GM12872 (cell line): ENCODE data around the gene YPEL3.

Experiments used
- CTCF ChIP-seq: IDR thresholded peaks from 3 replicates; pipeline ENCODE4 v1.5.1; 2011; ENCODE audit warnings: low read depth, mild to moderate bottlenecking, low read length, moderate library complexity; ENCODE audit not compliant: insufficient read depth

Gene YPEL3

DNA sequence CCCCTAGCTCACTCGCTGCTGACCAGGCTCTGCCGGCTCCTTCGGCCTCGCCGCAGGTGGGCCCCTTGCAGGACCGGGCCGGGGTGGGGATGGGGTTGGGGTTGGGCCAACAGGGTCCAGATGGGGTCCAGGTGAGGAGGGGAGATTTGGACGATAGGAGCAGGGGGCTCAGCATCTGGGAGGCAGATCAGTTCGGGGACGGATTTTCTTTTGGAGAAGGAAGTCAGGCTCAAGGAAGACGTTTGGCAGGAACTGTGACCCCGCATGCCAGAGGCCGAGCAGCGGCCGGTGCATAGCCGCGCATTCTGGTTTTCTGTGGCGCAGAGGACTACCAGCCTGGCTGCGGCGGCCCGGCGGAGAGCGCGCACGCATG is 31.3 kb downstream of the YPEL3 start:
- no peak for TF ChIP-seq CTCF

DNA sequence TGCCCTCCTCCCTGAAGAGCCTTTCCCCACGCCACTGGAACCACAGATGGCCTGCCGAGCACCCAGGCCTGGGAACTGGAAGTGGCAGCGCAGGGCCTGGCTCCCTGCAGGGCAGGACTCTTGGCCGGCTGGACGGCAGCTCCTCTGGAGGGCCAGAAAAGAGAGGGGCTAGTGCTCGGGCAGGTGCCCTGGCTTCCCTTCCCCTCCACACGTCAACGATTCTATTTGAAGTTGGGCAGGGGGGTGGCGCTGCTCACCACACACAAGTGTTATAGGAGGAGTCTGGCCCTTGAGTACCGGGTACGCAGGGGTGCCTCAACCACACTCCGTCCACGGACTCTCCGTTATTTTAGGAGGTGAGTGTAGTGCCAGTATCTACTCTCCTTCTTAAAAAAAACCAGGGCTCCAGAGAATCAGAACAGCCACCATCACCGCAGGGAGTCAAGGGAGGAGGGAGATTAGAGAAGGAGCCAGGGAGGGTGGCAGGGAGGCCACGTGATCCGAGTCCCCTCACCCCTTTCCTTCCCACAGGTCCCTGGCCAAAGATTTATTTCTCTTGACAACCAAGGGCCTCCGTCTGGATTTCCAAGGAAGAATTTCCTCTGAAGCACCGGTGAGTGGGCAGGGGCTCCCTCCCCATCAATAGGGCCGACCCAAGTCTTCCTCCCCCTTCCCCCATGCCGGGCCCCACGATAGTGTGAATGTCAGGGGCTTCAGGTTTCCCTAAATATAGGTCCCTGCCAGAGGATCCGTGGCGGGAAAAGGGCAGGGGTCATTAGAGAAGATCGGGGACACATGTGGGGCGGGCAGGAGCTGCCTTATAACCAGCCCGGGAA is 31.9 kb downstream of the YPEL3 start:
- TF ChIP-seq CTCF: peak; percentile 55

DNA sequence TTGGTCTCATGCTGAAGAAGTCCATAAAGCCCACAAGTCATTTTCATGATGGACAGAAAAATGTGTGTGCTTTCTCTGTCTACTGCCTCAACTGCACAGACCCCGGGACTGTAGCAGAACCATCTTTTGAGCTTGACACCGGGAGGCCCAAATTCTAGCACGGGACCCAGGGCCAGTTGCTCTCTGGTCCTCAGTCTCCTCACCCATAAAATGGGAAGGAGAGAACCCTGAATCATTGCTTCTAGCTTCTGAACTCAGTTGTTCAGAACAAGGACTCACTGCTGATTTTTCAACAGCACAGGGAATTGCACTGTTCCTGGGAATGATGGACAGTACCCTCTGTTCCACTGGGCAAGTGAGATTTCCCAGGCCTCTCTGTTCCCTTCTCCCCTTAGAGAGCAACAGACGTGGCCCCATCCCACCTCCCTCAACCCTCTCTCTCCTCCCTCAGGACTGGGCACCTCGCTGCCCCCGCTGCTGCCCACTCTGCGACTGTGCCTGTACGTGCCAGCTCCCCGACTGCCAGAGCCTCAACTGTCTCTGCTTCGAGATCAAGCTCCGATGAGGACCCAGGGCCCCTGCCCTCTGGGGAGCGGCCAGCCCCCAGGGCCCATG is 32.6 kb downstream of the YPEL3 start:
- no peak for TF ChIP-seq CTCF

DNA sequence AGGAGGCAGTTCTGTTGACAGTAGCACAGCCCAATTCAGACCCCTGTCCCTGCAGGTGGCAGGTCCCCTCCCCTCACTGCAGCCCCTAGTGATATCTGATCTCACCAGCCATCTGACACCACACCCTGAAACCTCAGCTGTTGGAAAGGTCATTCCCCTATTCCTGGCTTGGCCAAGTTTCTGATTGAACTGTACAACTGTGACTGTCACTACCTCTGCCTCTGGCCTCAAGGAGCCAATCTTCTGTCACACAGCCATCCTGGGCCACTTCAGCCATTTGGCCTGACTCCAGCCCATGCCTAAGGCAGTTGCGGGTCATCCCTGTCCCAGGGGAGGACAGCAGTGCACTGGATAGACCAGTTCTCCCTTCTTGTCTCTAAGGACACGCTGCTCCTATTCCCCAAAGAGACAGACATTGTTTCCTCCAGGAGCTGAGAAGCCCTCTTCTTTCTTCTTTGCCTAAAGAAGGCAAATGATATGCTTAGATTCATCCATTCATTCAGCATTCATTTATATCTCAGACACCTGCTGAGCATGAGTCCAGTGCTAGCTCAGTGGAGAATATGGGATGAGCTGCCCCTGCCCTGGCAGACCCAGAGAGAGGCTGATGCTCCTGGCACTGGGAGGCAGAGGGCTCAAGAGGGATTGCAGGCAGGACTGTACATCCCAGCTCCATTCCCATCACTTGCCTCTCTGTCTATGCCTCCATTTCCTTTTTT is 35.0 kb downstream of the YPEL3 start:
- no peak for TF ChIP-seq CTCF

- no peak for TF ChIP-seq CTCF
These were observed 35.7 kb downstream of the YPEL3 start for GRCh38 chr16:30060346-30060745.

GRCh38 chr16:30054959-30055553 is 41.0 kb downstream of the YPEL3 start:
- TF ChIP-seq CTCF: peak; percentile 77

- TF ChIP-seq CTCF: no peak
These were observed 41.6 kb downstream of the YPEL3 start for GRCh38 chr16:30054451-30054850.
